HG03196 (cell line): ENCODE data around the gene GCNT2.
"Not testable (repeated sequence)": the region's sequence is repeated elsewhere in the genome, so short reads cannot be mapped to it uniquely, and the experiment has no call there.

Experiments used
- ATAC-seq: cut with Tn5 transposase; IDR thresholded peaks from one replicate; pipeline ENCODE4 v1.9.1; 2021; ENCODE audit not compliant: unreplicated experiment

GCNT2 gene

DNA sequence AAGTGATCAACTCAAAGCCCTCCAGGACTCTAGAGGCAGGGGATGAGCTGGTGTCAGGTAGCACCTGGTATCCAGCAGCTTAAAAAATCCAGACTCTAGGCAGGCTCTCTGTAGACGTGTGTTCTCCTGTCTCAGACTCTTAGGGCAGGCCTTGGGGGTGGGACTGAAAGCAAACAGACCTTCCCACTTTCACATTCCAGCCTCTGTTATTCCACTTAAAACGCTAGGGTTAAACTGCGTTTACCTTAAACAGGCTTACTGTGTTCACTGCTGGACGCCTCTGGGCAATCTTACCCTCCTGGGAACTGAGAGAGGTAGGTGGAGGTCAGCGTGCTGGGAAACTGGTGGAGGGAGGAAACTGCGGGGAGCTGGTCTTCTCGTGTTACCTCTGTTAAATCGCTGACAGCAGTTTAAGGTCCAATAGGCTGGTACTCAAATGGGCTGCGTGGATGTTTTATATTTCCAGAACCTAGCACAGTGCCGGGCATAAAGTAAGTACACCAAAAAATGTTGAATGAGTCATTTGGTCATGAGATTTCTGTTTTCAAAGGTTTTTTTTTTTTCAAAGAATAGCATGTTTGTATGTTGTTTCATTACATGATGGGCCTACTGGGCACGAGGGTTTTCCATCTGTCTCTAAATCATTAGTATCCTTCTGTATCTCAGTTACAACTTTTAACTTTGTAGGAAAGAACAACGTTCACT, at the start of gene GCNT2:
Gene GCNT2 (plus strand): TSS at position 248 of the 705 bp plus-strand sequence. CDS start 7,561 bp downstream, outside the sequence.
- peak; percentile 57 for ATAC-seq

DNA sequence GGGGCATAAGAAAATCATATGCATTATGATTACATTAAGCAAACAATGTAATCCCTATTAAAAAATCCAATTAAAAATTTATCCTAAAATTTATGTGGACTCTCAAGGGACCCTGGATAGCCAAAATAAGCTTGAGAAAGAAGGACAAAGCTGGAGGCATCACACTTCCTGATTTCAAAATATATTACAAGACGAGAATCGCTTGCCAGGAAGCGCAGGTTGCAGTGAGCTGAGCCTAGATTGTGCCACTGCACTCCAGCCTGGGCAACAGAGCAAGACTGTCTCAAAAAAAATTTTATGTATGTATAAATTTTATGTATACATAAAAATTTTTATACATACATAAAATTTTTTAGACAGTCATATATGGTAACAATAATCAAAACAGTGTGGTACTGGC, 48.5 kb upstream of the GCNT2 start:
- ATAC-seq: no peak

DNA sequence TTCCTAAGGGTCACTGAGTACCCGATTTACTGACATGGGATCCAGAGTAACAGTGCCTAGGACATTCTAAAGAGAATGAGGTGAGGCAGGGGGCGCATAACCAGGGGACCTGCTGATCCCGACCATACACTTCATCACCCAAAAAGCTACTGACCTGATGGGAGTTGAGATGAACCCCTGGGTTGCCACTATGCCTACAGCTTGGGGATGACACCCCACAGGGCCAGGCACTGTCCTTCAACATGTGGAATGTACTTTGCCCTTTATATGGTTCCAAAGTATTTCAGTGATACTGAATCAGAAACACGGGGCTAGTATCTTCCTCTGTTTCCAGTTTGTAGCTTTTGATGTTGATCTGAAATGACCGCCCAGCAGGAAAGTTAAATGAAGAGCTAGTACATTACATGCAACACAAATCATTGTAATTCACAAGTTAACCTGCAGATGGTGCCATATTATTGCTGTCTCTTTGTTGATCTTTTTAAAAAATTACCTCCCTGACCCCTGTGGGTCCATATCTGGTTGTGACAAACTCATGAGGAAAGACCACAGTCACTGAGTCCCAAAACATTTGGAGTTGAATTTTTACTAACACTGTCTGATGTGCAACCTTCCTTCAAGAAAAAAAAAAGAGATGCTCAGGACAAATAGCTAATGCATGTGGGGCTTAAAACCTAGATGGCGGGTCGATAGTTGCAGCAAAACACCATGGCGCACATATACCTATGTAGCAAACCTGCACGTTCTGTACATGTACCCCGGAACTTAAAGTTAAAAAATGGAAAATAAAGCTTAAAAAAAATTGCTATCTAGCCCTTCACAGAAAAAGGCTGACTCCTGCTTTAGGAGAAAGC, 42.7 kb upstream of the GCNT2 start:
- no peak for ATAC-seq

DNA sequence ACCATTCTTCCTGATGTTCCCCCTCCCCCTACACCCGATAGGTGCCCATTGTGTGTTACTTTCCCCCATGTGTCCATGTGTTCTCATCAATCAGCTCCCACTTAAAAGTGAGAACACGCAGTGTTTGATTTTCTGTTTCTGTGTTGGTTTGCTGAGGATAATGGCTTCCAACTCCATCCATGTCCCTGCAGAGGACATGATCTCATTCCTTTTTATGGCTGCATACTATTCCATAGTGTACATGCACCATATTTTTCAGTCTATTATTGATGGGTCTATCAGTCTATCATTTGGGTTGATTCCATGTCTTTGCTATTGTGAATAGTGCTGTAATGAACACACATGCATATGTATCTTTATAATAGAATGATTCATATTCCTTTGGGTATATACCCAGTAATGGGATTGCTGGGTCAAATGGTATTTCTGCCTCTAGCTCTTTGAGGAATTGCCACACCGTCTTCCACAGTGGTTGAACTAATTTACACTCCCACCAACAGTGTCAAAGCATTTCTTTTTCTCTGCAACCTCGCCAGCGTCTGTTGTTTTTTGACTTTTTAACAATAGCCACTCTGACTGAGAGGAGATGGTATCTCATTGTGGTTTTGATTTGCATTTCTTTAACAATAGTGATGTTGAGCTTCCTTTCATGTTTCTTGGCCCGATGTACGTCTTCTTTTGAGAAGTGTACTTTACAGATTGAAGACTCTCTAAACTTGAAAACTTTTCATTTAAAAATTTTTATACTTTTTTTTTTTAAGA, 41.0 kb upstream of the GCNT2 start:
- no peak for ATAC-seq

DNA sequence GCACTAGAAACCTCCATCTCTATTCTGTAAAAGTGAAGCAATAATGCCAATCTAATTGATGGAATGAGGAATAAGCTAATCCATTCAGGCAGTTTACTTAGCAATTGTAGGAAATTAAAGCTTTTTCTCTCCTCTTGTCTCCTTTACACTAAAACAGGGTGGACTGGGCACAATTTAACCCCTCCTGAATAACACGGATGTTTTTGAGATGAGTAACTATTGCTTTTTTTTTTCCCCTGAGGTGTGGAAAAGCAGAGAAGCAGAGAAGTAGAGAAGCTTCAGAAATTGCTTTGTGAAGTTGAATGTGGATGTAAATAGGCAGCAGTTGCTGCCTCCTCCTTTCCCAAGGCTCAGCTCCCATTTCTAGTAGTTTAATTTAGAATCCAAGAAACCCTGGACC, 40.0 kb upstream of the GCNT2 start:
- ATAC-seq: no peak

- no peak for ATAC-seq
Measured at GRCh38 chr6:10482636-10483257, 38.4 kb upstream of the GCNT2 start.

DNA sequence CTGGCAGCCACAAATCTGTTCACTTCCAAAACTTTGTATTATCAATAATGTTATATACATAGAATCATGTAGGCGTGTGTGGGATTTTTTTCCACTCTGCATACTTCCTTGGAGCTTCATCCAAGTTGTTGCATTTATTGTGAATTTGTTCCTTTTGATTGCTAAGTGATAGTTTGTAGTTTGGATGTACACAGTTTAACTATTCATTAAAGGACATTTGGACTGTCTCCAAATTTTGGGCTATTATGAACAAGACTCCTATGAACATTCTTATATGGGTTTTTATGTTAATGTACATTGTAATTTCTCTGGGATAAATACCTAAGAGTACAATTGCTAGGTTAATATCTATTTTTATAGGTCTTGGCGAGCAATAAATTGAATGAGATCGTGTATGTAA, 36.2 kb upstream of the GCNT2 start:
- ATAC-seq: no peak

- ATAC-seq: no peak
Measured at GRCh38 chr6:10485406-10485805, 35.7 kb upstream of the GCNT2 start.

DNA sequence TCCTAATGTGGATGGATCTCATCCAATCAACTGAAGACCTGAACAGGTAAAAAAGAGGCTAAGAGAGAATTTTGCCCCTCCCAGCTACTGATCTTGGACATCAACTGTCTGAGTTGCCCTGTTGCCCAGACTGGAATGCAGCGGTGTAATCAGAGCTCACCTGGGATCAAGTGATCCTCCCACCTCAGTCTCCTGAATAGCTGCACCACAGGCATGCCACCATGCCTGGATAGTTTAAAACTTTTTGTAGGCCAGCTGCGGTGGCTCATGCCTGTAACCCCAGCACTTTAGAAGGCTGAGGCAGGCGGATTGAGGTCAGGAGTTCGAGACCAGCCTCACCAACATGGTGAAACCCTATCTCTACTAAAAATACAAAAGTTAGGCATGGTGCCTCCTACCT, 34.9 kb upstream of the GCNT2 start:
- no peak for ATAC-seq

DNA sequence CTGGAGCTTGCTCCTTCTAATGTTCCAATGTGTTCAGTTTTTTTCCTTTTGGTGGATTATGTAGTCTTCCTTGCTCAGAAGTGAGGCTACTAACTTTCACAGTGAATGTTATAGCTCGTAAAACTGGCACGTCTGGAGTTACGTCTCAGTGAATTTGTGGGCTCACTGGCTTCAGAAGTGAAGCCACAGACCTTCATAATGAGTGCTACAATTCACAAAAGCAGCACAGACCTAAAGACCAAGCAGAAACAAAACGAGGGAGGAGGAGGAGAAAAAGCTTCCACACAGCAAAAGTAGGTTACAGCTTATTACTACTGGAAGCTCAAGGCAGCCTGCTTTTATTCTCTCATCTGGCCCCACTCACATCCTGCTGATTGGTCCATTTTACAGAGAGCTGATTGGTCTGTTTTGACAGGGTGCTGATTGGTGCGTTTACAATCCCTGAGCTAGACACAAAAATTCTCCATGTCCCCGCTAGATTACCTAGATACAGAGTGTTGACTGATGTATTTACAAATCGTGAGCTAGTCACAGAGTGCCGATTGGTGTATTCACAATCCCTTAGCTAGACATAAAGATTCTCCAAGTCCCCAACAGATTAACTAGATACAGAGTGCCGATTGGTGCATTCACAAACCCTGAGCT, 34.1 kb upstream of the GCNT2 start:
- ATAC-seq: not testable (repeated sequence)

- ATAC-seq: no peak
Measured at GRCh38 chr6:10487668-10488327, 33.4 kb upstream of the GCNT2 start.

- ATAC-seq: no peak
Measured at GRCh38 chr6:10491463-10491862, 29.7 kb upstream of the GCNT2 start.

- not testable (repeated sequence) for ATAC-seq
Measured at GRCh38 chr6:10491905-10492304, 29.2 kb upstream of the GCNT2 start.

DNA sequence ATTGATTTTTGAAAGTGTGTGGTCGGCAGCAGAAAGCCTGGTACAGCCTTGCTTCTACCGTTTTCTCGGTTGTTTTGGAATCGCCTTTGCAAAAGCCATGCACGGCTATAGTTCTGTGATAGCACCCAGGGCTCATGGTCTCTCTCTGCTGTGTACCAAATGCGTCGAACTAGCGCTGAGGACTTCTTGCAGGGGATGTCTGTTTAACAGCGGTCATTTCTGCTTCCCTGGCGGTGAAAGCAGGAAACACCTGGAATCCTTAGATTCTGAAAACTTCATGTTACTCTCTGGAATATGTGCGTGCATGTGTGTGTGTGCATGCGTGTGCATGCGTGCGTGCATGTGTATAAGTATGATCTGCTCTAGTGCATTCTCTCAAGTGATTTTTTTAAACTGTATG, 26.1 kb upstream of the GCNT2 start:
- ATAC-seq: no peak

DNA sequence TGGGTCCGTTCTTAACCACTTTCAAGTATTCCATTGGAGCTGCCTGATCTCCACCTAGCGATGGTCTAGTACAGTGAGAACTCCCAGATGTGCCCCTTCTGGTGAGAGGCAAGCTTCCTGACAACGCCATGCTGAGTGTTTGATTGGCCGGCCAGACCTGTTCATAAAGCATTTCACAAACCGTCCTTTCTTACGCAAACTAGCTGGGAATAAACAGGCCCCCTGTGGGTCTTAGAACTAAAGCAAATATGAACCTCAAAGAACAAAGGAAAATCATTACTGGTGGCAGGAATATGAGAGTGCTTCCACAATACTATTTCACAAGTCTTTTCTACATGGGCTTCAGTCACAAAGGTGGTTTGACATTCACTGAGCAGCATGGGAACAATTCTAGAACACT, 15.6 kb upstream of the GCNT2 start:
- ATAC-seq: no peak

GRCh38 chr6:10507298-10507697, 13.9 kb upstream of the GCNT2 start:
- ATAC-seq: no peak

- no peak for ATAC-seq
Measured at GRCh38 chr6:10507715-10508114, 13.4 kb upstream of the GCNT2 start.

DNA sequence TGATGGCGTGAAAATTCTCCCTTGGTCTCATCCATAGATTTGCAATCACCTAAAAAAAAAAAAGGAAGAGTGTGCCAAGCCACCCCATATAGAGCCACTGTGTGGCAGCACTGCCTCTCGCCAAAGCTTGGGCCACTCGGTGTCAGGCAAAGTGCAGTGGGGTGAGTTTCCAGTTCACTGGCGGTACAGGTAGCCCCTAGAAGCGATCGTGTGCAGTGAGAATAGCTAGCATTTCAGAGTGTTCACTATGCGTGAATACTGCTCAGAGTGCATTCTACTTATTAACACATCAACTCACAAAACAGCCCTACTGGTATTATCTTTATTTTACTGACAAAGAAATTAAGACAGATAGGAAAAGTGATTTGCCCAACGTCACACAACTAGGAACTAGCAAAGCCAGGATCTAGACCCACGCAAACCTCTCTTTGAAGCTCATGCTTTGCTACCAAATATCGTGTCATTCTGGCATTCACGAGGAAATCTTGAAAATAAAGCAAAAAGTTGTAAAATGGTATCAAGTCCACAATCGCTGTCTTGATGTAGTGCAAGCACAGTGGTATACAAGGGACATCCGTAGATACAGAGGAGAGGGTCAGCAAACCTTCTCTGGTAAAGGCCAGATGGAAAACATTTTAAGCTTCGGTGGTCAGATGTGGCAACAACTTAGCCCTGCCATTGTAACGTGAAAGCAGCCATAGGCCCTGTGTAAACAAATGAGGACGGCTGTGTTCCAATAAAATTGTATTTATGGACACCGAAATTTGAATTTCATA, 10.4 kb upstream of the GCNT2 start:
- ATAC-seq: peak; percentile 91

DNA sequence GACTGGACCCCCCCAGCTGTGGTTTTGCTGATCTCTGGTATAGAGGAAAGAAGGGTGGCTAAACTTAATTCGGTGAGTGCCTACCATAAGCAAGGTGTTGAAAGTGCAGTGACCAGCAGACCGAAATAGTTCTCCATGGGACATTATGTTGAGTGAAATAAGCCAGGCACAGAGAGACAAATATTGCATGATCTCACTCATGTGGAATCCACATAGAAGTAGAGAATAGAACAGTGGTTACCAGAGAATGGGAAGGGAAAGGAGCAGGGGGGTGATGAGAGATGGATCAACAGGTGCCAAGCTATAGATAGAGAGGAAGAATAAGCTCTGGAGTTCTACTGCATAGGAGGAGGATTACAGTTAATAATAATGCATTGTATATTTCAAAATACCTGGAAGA, 9.7 kb upstream of the GCNT2 start:
- ATAC-seq: no peak
